GM12872 (cell line): ENCODE results near the gene KCTD1.

Experiments used
- CTCF ChIP-seq: IDR thresholded peaks from 3 replicates; pipeline ENCODE4 v1.5.1; 2011; ENCODE audit warnings: low read depth, mild to moderate bottlenecking, low read length, moderate library complexity; ENCODE audit not compliant: insufficient read depth

KCTD1 gene

DNA sequence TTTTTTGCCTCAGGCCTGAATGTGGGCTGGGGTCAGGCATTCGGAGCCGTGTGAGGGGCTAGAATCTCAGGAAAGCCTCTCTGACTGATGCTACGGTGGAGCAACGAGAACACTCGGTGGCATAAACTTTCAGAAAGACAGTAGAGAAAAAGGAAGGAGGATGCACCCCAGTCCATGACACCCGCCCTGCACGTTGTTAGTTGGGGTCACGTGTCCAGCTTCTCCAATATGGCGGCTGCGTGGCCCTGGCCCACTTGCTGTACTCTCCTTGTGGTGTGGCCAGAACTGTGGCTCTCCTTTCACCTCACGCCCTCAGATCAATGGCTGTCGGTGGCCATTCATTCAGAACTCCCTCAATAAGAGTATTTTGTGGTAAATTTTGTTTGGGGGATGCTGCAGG lies 131.2 kb downstream of the KCTD1 start:
- TF ChIP-seq CTCF: no peak

DNA sequence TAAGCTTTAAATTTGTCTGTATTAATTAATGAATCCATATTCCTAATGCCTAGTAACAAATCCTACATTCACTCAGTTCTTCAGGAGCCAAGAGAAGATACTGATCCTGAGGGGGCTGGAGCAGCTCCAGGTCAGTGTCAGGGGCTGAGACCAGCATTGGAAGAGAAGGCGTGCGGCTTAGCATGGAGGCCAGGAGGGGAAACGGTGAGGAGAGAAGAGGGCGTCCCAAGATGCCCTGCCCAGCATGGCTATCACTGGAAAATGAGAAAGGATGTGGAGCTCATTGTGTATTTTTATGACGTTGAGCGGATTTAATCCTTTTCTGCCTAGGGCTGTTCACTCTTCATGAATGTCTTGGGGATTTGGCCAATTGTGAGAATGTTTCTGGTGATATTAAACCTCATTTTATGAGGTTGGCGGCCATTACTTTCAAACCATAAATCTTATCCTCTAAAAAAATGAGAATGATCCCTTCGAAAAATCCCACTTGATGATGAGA lies 131.7 kb downstream of the KCTD1 start:
- TF ChIP-seq CTCF: no peak

- TF ChIP-seq CTCF: no peak
Observed at GRCh38 chr18:26415631-26416030, 132.7 kb downstream of the KCTD1 start.

DNA sequence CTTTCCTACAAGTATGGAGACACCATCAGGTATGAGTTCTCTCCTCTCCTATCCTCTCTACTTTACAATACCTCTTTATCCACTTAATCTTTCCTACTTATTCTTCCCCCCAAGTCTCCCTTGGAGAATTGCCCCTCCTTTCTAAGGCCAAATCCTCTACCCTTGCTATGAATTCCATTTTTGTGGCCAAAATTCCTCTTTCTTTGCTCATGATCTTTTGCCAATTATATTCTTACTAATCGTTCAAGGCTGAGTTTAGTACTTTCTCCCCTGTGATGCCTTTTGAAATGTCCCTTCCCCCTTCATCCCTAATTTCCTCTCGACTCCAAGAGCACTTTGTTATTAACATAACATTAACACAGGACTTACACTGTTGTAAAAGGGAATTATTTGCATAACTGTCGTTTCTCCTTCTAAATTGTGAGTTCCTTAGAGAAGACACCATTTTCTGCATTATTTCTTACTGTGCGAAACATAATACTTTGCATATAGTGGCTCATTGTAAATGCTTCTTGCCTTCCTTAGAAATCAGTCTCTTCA lies 133.4 kb downstream of the KCTD1 start:
- no peak for TF ChIP-seq CTCF

DNA sequence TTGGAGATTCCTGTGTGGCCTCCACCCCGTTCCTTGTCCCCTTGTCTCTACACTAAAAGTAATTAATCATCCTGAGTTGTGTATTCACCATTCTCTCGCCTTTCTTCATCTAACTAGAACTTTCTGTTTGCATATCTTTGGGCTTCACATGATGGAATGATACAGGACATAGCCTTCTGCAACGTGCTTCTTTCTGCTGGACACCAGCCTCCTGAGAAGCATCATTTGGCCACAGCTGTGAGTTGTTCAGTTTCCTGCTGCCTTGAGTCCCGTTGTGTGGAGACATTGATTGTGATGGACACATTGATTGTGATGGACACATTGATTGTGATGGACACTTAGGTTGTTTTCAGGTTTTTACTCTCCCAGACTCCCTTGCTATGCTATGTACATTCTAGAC lies 139.3 kb downstream of the KCTD1 start:
- TF ChIP-seq CTCF: no peak

GRCh38 chr18:26407736-26408601 lies 140.4 kb downstream of the KCTD1 start:
- no peak for TF ChIP-seq CTCF

DNA sequence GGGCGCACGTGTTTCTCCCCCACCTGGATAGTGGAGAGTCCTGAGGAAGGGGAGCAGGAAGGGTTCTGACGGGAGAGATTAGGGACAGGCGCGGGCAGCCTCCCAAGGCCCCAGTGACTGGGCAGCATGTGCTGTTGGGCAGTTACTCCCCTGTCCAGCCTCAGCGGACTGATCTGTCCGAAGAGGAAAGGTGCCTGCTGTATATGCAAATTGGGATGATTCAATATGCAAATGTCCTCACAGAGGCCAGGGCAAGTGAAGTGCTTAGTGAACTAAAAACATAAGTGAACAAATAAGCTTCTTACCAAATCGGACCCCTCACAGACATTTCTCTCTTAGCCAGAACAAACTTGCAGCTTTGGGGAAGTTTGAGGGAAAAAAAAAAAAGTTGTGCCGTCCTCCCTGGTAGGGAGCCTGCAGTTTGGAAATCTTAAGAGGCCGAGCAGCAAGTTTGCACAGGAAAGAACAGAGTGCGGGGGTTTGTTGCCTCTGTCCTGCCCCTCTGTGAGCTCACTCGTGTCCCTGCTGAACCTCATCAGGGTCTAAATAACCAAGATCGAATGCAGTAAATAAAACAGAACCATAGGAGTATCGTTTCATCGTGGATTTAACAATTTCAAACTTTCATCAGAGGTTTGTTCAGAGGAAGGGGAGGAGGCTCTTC lies 141.4 kb downstream of the KCTD1 start:
- no peak for TF ChIP-seq CTCF
